Type B pancreatic cell (in vitro differentiated cells): ENCODE results near the gene GMDS. TPM values are rescaled to one million over a fixed set of nuclear protein-coding genes. Genes with fewer than 3 reads are reported as not detected.

Source experiments
- DNase-seq: peaks from one replicate; pipeline ENCODE4 v3.0.0; 2021; ENCODE audit warnings: mixed read lengths; ENCODE audit not compliant: unreplicated experiment; ENCODE audit errors: extremely low spot score
- H3K27ac Mint-ChIP-seq: 2 replicates; pipeline ENCODE4 v1.8.0; 2021; ENCODE audit warnings: mild to moderate bottlenecking, mixed read lengths
- H3K27me3 Mint-ChIP-seq: 2 replicates; pipeline ENCODE4 v1.8.0; 2021; ENCODE audit warnings: mixed read lengths
- H3K36me3 Mint-ChIP-seq: 2 replicates; pipeline ENCODE4 v1.8.0; 2021; ENCODE audit warnings: mixed read lengths
- H3K4me1 Mint-ChIP-seq: one replicate; pipeline ENCODE4 v1.8.0; 2021; ENCODE audit warnings: mixed read lengths; ENCODE audit not compliant: unreplicated experiment
- H3K4me3 Mint-ChIP-seq: 2 replicates; pipeline ENCODE4 v1.8.0; 2021; ENCODE audit warnings: mild to moderate bottlenecking, mixed read lengths
- H3K9me3 Mint-ChIP-seq: 2 replicates; pipeline ENCODE4 v1.8.0; 2021; ENCODE audit warnings: mixed read lengths
- CTCF ChIP-seq: fragments of 200-600 bp; sonication (generic); conservative IDR thresholded peaks from 2 replicates; pipeline ENCODE4 v1.5.0; 2021; ENCODE audit warnings: antibody characterized with exemption, mild to moderate bottlenecking
- total RNA-seq: library from RNA; stranded (reverse); gene quantifications from 2 replicates; pipeline ENCODE4 v1.2.1, GENCODE V29; 2021; ENCODE audit warnings: low replicate concordance

The GMDS gene
- total RNA-seq, 1 donor from 2014 or later: 41.3 TPM

- no peak for TF ChIP-seq CTCF
- peak overlapping the region; percentile 3 for H3K4me3 Mint-ChIP-seq
- no peak for DNase-seq
- no peaks in the 10 kb centered on the region for H3K27me3 Mint-ChIP-seq
- H3K4me1 Mint-ChIP-seq: peaks cover 63% of the 10 kb centered on the region
- peaks cover 3% of the 10 kb centered on the region for H3K36me3 Mint-ChIP-seq
- no peak overlapping the region for H3K27ac Mint-ChIP-seq
- peaks cover 7% of the 10 kb centered on the region for H3K9me3 Mint-ChIP-seq
Measured at GRCh38 chr6:1761477-1761877, 483.9 kb downstream of the GMDS start.

- no peak for TF ChIP-seq CTCF
- H3K4me3 Mint-ChIP-seq: peak overlapping the region; percentile 26
- peaks cover 7% of the 10 kb centered on the region for H3K9me3 Mint-ChIP-seq
- H3K4me1 Mint-ChIP-seq: peaks cover 63% of the 10 kb centered on the region
- no peaks in the 10 kb centered on the region for H3K27me3 Mint-ChIP-seq
- H3K27ac Mint-ChIP-seq: peak overlapping the region; percentile 20
- H3K36me3 Mint-ChIP-seq: peaks cover 3% of the 10 kb centered on the region
- no peak for DNase-seq
Measured at GRCh38 chr6:1760876-1761275, 484.5 kb downstream of the GMDS start.

GRCh38 chr6:1759870-1760269 lies 485.5 kb downstream of the GMDS start:
- DNase-seq: no peak
- TF ChIP-seq CTCF: no peak
- peaks cover 7% of the 10 kb centered on the region for H3K9me3 Mint-ChIP-seq
- no peak overlapping the region for H3K27ac Mint-ChIP-seq
- peaks cover 3% of the 10 kb centered on the region for H3K36me3 Mint-ChIP-seq
- H3K4me3 Mint-ChIP-seq: no peak overlapping the region
- no peaks in the 10 kb centered on the region for H3K27me3 Mint-ChIP-seq
- H3K4me1 Mint-ChIP-seq: peaks cover 58% of the 10 kb centered on the region

- Mint-ChIP-seq H3K27ac (peak overlapping the region; percentile 48), H3K4me1 (peaks cover 42% of the 10 kb centered on the region), H3K4me3 (no peak overlapping the region), H3K27me3 (no peaks in the 10 kb centered on the region), H3K36me3 (peaks cover 3% of the 10 kb centered on the region), H3K9me3 (peaks cover 7% of the 10 kb centered on the region)
- TF ChIP-seq CTCF: no peak
- DNase-seq: no peak
Measured at GRCh38 chr6:1758076-1758679, 487.2 kb downstream of the GMDS start.

- TF ChIP-seq CTCF: no peak
- Mint-ChIP-seq H3K36me3 (peaks cover 3% of the 10 kb centered on the region), H3K27ac (peak overlapping the region; percentile 15), H3K27me3 (no peaks in the 10 kb centered on the region), H3K4me3 (peak overlapping the region; percentile 39), H3K9me3 (peaks cover 15% of the 10 kb centered on the region), H3K4me1 (peaks cover 31% of the 10 kb centered on the region)
- DNase-seq: no peak
Measured at GRCh38 chr6:1757131-1757530, 488.3 kb downstream of the GMDS start.
